IPS-15b (cell line): ENCODE results near the gene CPLX1.

Source experiments
- H3K27me3 ChIP-seq: one replicate; pipeline ENCODE4 v1.6.1; 2013; ENCODE audit warnings: low read length; ENCODE audit not compliant: control insufficient read depth, insufficient read depth
- H3K36me3 ChIP-seq: one replicate; pipeline ENCODE4 v1.6.1; 2013; ENCODE audit warnings: low read length; ENCODE audit not compliant: control insufficient read depth, insufficient read depth
- H3K4me1 ChIP-seq: one replicate; pipeline ENCODE4 v1.6.1; 2013; ENCODE audit warnings: mild to moderate bottlenecking, low read length; ENCODE audit not compliant: control insufficient read depth, insufficient read depth
- H3K4me3 ChIP-seq: one replicate; pipeline ENCODE4 v1.5.1; 2013; ENCODE audit warnings: low read depth, low read length
- H3K9ac ChIP-seq: one replicate; pipeline ENCODE4 v1.6.1; 2013; ENCODE audit warnings: low read depth, mild to moderate bottlenecking, low read length
- H3K9me3 ChIP-seq: one replicate; pipeline ENCODE4 v1.6.1; 2013; ENCODE audit warnings: mild to moderate bottlenecking, low read length; ENCODE audit not compliant: control insufficient read depth, insufficient read depth

Gene CPLX1

DNA sequence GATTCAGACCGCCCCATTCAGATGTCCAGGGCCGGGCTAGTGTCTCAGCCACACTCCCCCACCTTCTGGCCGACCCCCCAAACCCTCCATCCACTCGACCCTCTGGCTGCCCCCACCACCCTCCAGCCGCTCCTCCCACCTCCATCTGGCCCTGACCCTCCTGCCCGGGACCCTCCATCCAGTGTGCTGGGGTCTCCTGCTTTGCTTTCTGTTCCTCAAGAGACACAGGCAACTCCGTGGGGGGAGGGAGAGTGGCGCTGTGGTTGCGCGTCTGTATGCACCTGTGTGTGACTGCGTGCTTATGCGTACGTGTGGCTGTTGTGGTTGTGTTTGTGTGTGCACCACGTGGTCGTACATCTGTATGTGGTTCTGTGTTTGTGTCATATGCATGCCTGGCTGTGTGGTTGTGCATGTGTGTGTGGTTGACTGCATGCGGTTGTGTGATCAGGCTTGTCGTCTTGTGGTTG lies 33.3 kb downstream of the CPLX1 start:
- Histone ChIP-seq H3K4me3 (no peak overlapping the region), H3K9me3 (no peaks in the 10 kb centered on the region), H3K9ac (no peak overlapping the region), H3K4me1 (peaks cover 7% of the 10 kb centered on the region), H3K27me3 (peaks cover 31% of the 10 kb centered on the region), H3K36me3 (no peaks in the 10 kb centered on the region)

DNA sequence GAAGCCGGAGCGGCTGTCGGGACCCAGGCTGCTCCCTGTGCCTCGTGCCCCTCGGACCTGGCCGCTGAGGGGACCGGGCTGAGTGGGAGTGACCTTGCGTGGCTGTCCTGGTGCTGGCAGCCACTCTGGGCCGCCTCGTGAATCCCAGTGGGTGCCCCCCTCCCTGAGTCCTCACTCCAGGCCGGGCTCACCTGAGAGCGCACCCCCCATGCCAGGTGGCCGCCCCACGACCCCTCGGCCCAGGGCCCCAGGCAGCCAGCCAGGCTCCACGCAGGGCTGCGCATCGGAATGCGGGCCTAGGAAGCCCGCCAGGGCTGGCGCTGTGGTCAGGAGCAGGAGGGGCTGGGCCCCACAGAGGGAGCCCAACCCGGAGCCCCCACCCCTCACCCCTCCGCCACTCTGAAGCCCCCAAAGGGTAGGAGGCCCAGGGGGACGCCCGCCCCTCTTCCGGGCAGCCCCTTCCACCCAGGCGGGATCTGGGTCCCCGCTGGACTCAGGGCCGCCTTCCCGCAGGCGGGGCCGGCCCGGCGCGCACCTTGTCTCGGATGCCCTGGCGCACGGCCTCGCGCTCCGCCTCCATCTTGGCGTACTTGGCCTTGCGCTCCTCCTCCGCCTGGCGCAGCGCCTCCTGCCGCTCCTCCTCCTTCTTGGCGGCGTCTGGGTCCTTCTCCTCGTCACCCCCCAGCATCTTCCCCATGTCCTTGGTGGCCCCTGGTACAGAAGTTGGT lies 33.9 kb downstream of the CPLX1 start:
- no peak overlapping the region for H3K4me3 ChIP-seq
- no peaks in the 10 kb centered on the region for H3K9me3 ChIP-seq
- H3K9ac ChIP-seq, result no peak overlapping the region
- H3K27me3 ChIP-seq, result peaks cover 29% of the 10 kb centered on the region
- peaks cover 7% of the 10 kb centered on the region for H3K4me1 ChIP-seq
- no peaks in the 10 kb centered on the region for H3K36me3 ChIP-seq

DNA sequence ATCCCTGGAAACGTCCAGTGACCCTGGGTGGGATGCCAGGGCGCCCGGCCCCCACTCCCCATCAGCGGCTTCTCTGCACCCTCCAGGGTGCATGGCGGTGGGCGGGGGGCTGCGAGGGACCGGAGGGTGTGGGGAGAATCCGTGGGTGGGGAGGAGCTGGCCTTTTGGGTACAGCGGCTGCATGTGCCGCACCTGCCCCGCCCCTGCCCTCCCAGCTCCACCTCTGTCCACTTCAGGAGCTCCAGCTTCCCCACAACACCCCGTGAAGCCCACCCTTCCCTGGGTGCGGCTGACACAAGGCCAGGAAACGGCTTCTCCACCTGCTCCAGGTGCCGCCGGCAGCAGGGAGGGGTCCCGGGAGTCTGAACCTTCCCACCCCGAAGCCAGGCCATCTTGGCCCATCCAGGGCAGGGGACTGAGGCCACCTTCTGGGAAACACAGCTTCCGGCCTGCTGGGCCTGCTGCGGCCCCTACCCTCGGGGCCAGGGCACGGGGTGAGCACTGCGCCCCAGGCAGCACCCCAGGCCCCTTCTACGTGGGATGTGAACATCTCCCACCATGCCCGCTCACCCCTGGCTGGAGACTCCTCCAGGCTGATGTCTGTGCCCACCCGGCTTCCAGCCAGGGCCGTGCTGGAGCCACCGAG lies 34.6 kb downstream of the CPLX1 start:
- H3K9ac ChIP-seq, result no peak overlapping the region
- H3K4me3 ChIP-seq, result no peak overlapping the region
- H3K9me3 ChIP-seq, result no peaks in the 10 kb centered on the region
- peaks cover 23% of the 10 kb centered on the region for H3K27me3 ChIP-seq
- H3K36me3 ChIP-seq, result no peaks in the 10 kb centered on the region
- H3K4me1 ChIP-seq, result peaks cover 7% of the 10 kb centered on the region

DNA sequence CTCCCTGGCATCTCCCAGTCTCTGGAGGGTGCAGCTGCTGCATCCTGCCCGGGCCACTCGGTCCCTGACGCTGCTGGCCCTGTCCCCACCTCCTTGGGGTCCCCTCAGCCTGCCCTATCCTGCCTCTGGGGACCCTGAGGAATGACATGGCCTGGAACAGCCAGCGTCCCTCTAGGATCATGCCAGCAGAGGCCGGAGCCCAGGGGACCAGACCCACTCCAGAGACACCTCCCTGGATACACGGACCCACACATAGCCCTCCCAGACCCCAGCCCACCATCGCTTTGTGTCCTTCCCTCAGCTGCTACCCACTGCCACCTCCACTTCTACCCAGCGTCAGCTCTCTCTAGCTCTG lies 35.5 kb downstream of the CPLX1 start:
- H3K36me3 ChIP-seq, result no peaks in the 10 kb centered on the region
- H3K4me1 ChIP-seq, result peaks cover 7% of the 10 kb centered on the region

DNA sequence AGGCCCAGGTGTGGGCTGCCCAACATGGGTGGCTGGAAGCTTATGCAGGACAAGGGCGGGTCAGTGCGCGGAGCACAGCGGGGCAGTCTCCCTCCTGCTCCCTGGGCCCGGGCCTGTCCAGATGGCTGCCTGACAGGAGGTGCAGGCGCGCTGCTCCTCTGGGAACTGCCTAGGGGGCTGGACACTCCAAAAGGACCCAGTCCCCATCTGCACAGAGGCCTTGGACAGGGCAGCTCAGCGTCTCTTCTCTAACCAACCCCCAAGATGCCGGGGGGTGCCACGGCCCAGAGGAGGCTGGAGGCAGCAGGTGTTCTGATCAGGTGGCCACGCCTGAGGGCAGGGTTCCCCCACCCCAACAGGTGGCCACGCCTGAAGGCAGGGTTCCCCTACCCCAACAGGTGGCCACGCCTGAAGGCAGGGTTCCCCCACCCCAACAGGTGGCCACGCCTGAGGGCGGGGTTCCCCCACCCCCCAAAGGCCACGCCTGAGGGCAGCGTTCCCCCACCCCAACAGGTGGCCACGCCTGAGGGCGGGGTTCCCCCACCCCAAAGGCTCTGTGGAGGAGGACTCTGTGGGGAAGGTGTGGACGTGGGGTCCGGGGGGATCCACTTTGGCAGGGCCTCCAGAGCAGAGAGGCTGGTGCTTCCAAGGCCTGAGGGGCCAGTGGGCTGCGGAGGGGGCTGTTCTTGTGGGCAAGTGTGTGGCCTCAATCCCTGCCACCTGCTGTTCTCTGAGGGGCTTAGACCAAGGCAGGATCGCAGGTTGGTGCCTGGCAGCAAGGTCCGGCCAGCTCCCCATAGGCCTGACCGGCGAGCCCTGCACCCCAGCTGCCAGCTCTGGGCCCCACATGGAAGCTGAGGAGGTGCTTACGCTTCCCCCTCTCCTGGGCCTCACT lies 36.1 kb downstream of the CPLX1 start:
- no peaks in the 10 kb centered on the region for H3K9me3 ChIP-seq
- H3K4me1 ChIP-seq, result peaks cover 7% of the 10 kb centered on the region
- H3K4me3 ChIP-seq, result no peak overlapping the region
- H3K36me3 ChIP-seq, result no peaks in the 10 kb centered on the region
- H3K9ac ChIP-seq, result no peak overlapping the region
- H3K27me3 ChIP-seq, result peaks cover 22% of the 10 kb centered on the region

More for the DNA sequence above, 35.5 kb downstream of the CPLX1 start:
- peaks cover 19% of the 10 kb centered on the region for H3K27me3 ChIP-seq
- H3K9me3 ChIP-seq, result no peaks in the 10 kb centered on the region
- no peak overlapping the region for H3K9ac ChIP-seq
- H3K4me3 ChIP-seq, result no peak overlapping the region

DNA sequence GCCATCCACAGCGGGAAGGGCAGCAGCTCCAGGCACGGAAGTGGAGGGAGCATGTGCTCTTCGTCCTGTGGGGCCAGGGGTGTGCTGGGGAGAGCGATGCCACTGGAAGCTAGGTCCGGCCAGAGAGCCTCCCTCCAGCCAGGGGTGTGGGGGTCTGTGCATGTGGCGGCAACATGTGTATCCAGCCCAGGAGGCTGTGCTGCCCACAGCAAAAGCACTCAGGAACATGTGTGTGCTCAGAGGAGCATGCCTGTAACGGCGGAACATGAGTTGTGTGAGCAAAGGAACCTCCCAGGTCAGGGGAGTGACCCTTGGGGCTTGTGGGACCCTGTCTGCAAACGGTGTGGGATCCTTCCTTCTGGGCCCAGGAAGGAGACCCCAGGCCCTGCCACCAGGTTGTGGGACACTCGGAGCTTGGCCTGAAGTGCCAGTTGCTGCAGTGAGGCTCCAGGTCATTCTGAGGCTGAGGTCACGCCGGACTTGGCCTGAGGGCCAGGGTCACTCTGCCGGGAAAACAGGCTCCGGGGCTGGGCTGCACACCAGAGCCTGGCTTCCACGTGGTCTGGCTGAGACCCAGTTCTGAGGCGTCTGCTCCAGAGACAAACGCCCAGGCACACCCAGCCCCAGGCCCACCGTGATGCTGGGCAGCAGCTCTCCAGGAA lies 37.2 kb downstream of the CPLX1 start:
- Histone ChIP-seq H3K4me1 (no peaks in the 10 kb centered on the region), H3K27me3 (peaks cover 22% of the 10 kb centered on the region), H3K9me3 (no peaks in the 10 kb centered on the region), H3K4me3 (no peak overlapping the region), H3K36me3 (no peaks in the 10 kb centered on the region), H3K9ac (no peak overlapping the region)

DNA sequence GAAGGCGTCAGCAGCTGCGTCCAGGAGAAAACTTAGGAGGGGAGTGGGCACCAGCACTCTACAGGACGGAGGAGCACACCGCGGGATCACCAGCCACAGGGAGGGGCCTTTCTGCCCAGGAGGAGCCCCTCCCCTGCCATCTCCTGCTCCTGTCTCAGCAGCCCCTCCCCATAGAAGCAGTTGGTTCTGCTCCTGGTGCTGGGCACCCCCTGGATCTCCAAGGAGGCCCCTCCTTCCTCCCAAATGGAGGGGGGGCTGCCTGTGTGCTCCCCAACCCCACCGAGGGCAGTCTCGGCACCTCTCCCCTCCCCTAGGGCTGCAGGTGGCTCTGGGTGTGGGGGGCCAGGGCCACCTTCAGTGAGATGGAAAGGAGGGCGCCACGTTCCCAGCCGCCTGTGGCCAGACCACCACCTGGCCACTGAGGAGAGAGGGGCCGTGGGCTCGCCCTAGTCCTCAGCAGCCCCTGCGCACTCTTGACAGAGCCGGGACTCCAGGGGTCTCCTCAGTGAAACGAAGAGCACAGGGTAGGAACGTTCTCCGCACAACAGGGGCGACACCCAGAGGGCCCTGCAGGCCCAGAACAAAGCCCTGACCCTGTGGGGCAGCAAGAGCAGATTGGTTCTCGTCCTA lies 37.8 kb downstream of the CPLX1 start:
- Histone ChIP-seq H3K4me1 (no peaks in the 10 kb centered on the region), H3K9ac (no peak overlapping the region), H3K9me3 (no peaks in the 10 kb centered on the region), H3K27me3 (peaks cover 27% of the 10 kb centered on the region), H3K4me3 (no peak overlapping the region), H3K36me3 (no peaks in the 10 kb centered on the region)

DNA sequence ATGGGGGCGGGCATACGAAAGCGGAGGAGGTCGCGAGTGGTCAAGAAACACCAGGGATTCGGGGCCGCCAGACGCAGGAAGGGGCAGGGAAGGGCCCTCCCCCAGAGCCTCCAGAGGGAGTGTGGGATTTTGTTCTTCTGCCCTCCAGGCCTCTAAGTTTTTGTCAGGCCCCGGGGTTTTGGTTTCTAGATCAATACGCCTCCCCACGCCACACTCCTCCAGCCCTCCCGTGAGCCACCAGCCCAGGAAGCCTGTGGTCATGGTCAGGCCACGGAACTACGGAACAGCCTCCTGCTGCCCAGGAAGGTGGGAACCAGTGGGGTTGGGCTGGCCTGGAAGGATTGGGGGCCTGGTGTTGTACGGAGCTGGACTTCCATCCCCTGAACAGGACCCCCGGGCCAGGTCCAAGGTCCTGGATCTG lies 38.4 kb downstream of the CPLX1 start:
- Histone ChIP-seq H3K4me3 (no peak overlapping the region), H3K36me3 (no peaks in the 10 kb centered on the region), H3K9ac (no peak overlapping the region), H3K4me1 (peaks cover under 1% of the 10 kb centered on the region), H3K9me3 (no peaks in the 10 kb centered on the region), H3K27me3 (peaks cover 26% of the 10 kb centered on the region)

DNA sequence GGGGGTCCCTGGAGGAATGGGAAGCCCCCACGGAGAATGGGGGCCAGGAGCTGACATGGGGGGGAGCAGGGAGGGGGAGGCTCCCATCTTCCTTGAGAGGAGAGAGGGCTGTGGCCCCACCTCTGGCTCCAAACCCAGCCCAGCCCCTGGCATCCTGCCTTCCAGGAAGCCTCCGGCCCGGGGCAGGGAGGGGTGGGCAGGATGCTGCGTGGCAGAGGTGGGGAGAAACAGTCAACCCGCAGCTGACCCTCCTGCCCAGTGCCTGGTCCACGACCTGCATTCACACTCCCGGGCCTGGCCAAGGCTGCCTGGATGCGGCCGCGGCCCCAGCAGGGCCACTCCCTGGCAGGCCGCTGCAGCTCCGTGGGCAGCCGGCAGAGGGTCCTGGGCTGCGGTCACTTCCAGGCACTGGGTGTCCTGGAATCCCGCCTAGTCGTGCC lies 39.0 kb downstream of the CPLX1 start:
- no peak overlapping the region for H3K4me3 ChIP-seq
- no peak overlapping the region for H3K9ac ChIP-seq
- H3K4me1 ChIP-seq, result peaks cover 4% of the 10 kb centered on the region
- no peaks in the 10 kb centered on the region for H3K36me3 ChIP-seq
- H3K27me3 ChIP-seq, result peaks cover 26% of the 10 kb centered on the region
- no peaks in the 10 kb centered on the region for H3K9me3 ChIP-seq

DNA sequence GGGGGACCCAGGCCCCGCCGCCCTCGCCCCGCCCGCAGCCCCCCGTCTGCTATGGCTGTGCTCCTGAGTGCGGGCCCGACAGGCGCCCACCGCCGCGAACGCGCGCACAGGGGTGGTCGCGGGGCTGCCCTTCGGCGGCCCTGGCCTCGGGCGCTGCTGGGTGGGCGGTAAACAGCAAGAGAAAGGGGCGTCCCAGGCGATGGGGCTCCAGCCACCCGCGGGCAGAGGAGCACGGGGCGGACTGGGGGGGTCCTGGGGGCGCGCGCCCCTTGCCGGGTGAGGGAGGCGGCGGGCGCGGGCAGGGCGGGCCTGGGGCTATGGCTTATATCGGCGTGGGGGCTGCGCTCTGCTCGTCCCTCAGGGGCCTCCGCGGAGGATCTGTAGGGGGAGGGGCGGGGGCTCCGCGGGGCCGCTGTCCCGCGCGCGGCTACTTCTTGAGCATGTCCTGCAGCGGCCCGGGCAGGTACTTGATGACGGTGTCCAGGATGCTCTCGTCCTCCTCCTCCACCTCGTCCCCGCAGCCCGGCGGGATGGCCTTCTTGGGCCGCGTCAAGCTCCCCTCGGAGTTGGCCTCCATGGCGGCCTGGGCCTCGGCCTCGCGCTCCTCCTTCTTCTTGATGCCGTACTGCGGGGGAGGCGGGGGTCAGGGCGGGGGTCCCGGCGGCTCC lies 39.7 kb downstream of the CPLX1 start:
- Histone ChIP-seq H3K27me3 (peaks cover 26% of the 10 kb centered on the region), H3K36me3 (no peaks in the 10 kb centered on the region), H3K9me3 (no peaks in the 10 kb centered on the region), H3K4me1 (peaks cover 4% of the 10 kb centered on the region), H3K4me3 (peak overlapping the region; percentile 30), H3K9ac (no peak overlapping the region)
